Lung (tissue), 12 donors: ENCODE results near the gene FCAMR. TPM values are rescaled to one million over a fixed set of nuclear protein-coding genes. Genes with fewer than 3 reads are reported as not detected.

ENCODE experiments used
- ATAC-seq: fragments of 200-7000 bp; cut with Tn5 transposase; one replicate; pipeline ENCODE4 v1.9.1; 2020; ENCODE audit warnings: moderate number of reproducible peaks; ENCODE audit not compliant: insufficient read depth, low FRiP score
- DNase-seq, 3 donors: peaks; one replicate each; pipeline ENCODE4 v3.0.0-alpha.2; 2013 to 2017
- H3K27ac ChIP-seq, 2 donors: one replicate each; pipeline ENCODE4 v1.5.1; 2013; ENCODE audit warnings: mild to moderate bottlenecking in 2 of 2, moderate library complexity in 2 of 2, control low read depth in 1 of 2, inconsistent platforms in 1 of 2, low read depth in 1 of 2, low read length in 1 of 2
- H3K27me3 ChIP-seq, 3 donors: one replicate each; pipeline ENCODE4 v1.5.1; 2013; ENCODE audit warnings: low read length in 2 of 3; ENCODE audit not compliant: control insufficient read depth in 3 of 3, insufficient read depth in 3 of 3
- H3K36me3 ChIP-seq, 4 donors: one replicate each; pipeline ENCODE4 v1.5.1; 2013; ENCODE audit warnings: low read length in 4 of 4, mild to moderate bottlenecking in 1 of 4, moderate library complexity in 1 of 4; ENCODE audit not compliant: control insufficient read depth in 4 of 4, insufficient read depth in 4 of 4
- H3K4me1 ChIP-seq, 5 donors: one replicate each; pipeline ENCODE4 v1.5.1; 2013; ENCODE audit warnings: low read length in 5 of 5, mild to moderate bottlenecking in 2 of 5, moderate library complexity in 1 of 5; ENCODE audit not compliant: control insufficient read depth in 5 of 5, insufficient read depth in 5 of 5
- H3K4me3 ChIP-seq: one replicate; pipeline ENCODE4 v1.5.1; 2013; ENCODE audit warnings: mild to moderate bottlenecking, control low read depth, moderate library complexity
- H3K9ac ChIP-seq, 2 donors: one replicate each; pipeline ENCODE4 v1.5.1; 2013; ENCODE audit warnings: low read length in 2 of 2, control low read depth in 1 of 2; ENCODE audit not compliant: insufficient read depth in 1 of 2
- H3K9me3 ChIP-seq, 4 donors: one replicate each; pipeline ENCODE4 v1.5.1; 2013; ENCODE audit warnings: low read length in 3 of 4, mild to moderate bottlenecking in 1 of 4, moderate library complexity in 1 of 4; ENCODE audit not compliant: control insufficient read depth in 4 of 4, insufficient read depth in 3 of 4
- WGBS, 2 donors: extraction: QIAGEN DNeasy Blood & Tissue Kit; methylation state at CpG; one replicate each; pipeline ENCODE4 v1.1.7; 2013; 5-methylcytosine and 5-hydroxymethylcytosine counted together
- polyA plus RNA-seq, 2 donors: library from polyadenylated mRNA; stranded (reverse); fragments of 200-250 nt; gene quantifications; one replicate each; pipeline ENCODE4 v1.2.1, GENCODE V29; 2013
- total RNA-seq, 2 donors: library from RNA; depleted of rRNA in 1 of 2; stranded (reverse); fragments of >200 nt in 1 of 2; gene quantifications; one replicate each; pipeline ENCODE4 v1.2.1, GENCODE V29; 2014 to 2021
- TF ChIP-seq, protein P1 (sequence below): IDR thresholded peaks from 2 replicates; pipeline ENCODE4 v1.5.1; 2012; ENCODE audit warnings: mild to moderate bottlenecking; ENCODE audit errors: control extremely low read depth, extremely low read depth
- donor health status: control.
- donor health status: control.
- donor health status: Bipolar disorder and iron deficiency.
- donor health status: healthy.
- donor health status: DM: yes; HTN: yes; CAD: no.

FCAMR gene
- total and polyA plus RNA-seq, 4 donors, result 0.18 to 0.40 TPM; not detected in 2

DNA sequence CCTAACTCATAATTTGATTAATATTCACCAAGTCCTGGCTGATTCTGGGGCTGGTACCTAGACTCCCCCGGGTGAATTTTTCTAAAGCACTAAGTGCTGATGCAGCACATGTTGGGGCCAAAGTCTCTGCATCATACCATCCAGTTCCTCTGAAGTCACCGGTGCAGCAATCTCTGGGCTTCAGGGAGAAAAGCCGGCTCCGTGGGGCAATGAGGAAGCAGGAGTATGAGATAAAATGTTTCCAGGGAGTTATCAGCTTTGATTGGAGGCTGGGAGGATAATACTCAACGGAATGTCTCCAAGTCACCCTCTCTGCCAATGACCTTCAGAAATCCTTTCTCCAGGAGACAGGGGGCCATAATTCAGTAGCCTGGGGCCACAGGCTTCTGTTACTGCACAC, 1.2 kb downstream of the FCAMR start:
- no peak for DNase-seq
- Histone ChIP-seq H3K4me3 (no peak overlapping the region), H3K9me3 (no peaks in the 10 kb centered on the region), H3K36me3 (no peaks in the 10 kb centered on the region), H3K9ac (no peak overlapping the region), H3K27me3 (no peaks in the 10 kb centered on the region), H3K4me1 (peaks cover 0 to 6% (median 0%) of the 10 kb centered on the region in 5 donors), H3K27ac (no peak overlapping the region)
- ATAC-seq, result no peak
- TF ChIP-seq, protein P1, sequence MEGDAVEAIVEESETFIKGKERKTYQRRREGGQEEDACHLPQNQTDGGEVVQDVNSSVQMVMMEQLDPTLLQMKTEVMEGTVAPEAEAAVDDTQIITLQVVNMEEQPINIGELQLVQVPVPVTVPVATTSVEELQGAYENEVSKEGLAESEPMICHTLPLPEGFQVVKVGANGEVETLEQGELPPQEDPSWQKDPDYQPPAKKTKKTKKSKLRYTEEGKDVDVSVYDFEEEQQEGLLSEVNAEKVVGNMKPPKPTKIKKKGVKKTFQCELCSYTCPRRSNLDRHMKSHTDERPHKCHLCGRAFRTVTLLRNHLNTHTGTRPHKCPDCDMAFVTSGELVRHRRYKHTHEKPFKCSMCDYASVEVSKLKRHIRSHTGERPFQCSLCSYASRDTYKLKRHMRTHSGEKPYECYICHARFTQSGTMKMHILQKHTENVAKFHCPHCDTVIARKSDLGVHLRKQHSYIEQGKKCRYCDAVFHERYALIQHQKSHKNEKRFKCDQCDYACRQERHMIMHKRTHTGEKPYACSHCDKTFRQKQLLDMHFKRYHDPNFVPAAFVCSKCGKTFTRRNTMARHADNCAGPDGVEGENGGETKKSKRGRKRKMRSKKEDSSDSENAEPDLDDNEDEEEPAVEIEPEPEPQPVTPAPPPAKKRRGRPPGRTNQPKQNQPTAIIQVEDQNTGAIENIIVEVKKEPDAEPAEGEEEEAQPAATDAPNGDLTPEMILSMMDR, result no peak
- 56 to 57% methylated on average over 5 of the region's 5 CpGs for WGBS, 2 donors

DNA sequence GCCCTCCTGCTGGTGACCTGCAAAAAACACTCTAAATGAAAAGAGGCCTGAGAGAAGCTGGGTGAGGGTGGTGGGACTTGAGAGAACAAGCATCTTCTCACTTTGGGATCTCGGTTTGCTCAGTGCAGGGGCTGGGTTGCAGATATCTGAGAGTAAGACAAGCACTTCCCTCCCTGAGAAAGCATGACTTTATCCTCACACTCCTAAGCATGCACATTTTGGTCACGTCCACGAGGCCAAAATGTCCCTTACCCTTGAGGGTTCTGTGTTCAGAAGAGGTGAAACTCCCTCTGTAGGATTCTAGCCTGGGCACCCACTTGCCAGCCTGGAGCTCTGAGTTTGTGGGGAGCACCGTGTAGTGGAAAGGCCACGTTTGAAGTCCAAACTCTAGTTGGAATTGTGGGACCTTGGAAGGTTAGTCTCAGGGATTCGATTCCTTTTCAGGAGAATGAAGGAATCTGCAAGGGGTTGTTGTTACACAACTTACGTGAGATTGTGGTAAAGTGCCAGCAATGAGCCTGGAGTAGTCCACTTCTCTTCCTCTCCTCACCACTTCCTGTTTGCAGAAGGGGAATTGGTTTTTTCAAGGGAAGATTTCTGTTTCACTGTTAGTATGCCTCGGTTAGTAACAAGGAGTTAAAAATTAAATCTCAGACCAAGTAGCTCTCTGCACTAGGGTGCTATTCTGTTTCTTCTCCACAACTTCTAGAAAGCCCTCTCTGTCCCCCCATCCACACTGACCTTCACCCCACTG, 3.0 kb downstream of the FCAMR start:
- no peaks in the 10 kb centered on the region for H3K9me3 ChIP-seq
- TF ChIP-seq, protein P1, result no peak
- H3K4me1 ChIP-seq, result peaks cover 0 to 10% (median 0%) of the 10 kb centered on the region in 5 donors
- peak overlapping the region in 1 of 2 donors; percentile 32 for H3K27ac ChIP-seq
- H3K36me3 ChIP-seq, result no peaks in the 10 kb centered on the region
- H3K4me3 ChIP-seq, result no peak overlapping the region
- no peak overlapping the region for H3K9ac ChIP-seq
- 31 to 36% methylated on average over 8 of the region's 8 CpGs for WGBS, 2 donors
- DNase-seq (peak; percentile 21 to 71 (median 26)), ATAC-seq (peak; percentile 60)
- no peaks in the 10 kb centered on the region for H3K27me3 ChIP-seq

DNA sequence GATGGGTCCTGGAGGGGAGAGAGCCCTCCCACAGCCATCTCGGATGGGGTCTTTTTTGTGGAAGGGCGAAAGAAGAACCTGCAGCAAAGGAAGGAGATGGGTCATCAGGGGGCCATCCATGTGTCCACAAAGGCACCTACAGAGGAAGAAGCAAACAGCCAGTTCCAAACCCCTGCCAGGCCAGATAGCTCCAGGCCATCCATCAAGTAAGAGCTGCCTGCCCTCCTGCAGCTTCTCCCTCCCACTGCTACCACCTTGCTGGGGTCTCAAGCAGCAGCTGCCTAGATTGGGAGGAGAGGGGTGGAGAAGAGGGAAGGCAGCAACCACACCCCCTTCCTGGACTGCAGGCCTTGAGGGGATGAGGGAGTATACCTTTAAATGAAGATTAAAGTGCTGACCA, 4.5 kb downstream of the FCAMR start:
- WGBS, 2 donors, result 86 to 94% methylated on average over 2 of the region's 2 CpGs
- DNase-seq (no peak), ATAC-seq (no peak)
- H3K9me3 ChIP-seq, result peaks cover 0 to 2% (median 0%) of the 10 kb centered on the region in 4 donors
- H3K4me1 ChIP-seq, result peaks cover 0 to 13% (median 0%) of the 10 kb centered on the region in 5 donors
- H3K27me3 ChIP-seq, result no peaks in the 10 kb centered on the region
- no peak overlapping the region for H3K27ac ChIP-seq
- H3K4me3 ChIP-seq, result no peak overlapping the region
- TF ChIP-seq, protein P1, result no peak
- H3K36me3 ChIP-seq, result no peaks in the 10 kb centered on the region
- no peak overlapping the region for H3K9ac ChIP-seq
